Subcutaneous abdominal adipose tissue (tissue), 5 donors: ENCODE results near the gene MLST8.

Experiments
- H3K27ac ChIP-seq: one replicate; pipeline ENCODE4 v1.7.0; 2013; ENCODE audit warnings: low read depth, mild to moderate bottlenecking, inconsistent platforms, low read length, moderate library complexity
- H3K27me3 ChIP-seq, 5 donors: one replicate each; pipeline ENCODE4 v1.7.0; 2013; ENCODE audit warnings: low read length in 5 of 5, inconsistent platforms in 1 of 5; ENCODE audit not compliant: control insufficient read depth in 5 of 5, insufficient read depth in 4 of 5
- H3K36me3 ChIP-seq, 5 donors: one replicate each; pipeline ENCODE4 v1.7.0; 2013; ENCODE audit warnings: low read length in 5 of 5; ENCODE audit not compliant: control insufficient read depth in 5 of 5, insufficient read depth in 5 of 5
- H3K4me1 ChIP-seq, 5 donors: one replicate each; pipeline ENCODE4 v1.7.0; 2013; ENCODE audit warnings: low read length in 5 of 5, mild to moderate bottlenecking in 3 of 5, moderate library complexity in 1 of 5; ENCODE audit not compliant: control insufficient read depth in 5 of 5, insufficient read depth in 5 of 5
- H3K4me3 ChIP-seq, 5 donors: one replicate each; pipeline ENCODE4 v1.7.0; 2013; ENCODE audit warnings: low read length in 5 of 5, low read depth in 1 of 5
- H3K9ac ChIP-seq, 5 donors: one replicate each; pipeline ENCODE4 v1.7.0; 2013; ENCODE audit warnings: low read length in 5 of 5, mild to moderate bottlenecking in 4 of 5, moderate library complexity in 3 of 5
- H3K9me3 ChIP-seq, 5 donors: one replicate each; pipeline ENCODE4 v1.7.0; 2013; ENCODE audit warnings: low read length in 5 of 5; ENCODE audit not compliant: control insufficient read depth in 5 of 5
- donor health status: healthy.
- donor health status: healthy.
- donor health status: healthy.
- donor health status: healthy.
- donor health status: healthy.

The MLST8 gene

GRCh38 chr16:2205104-2205966 is at the start of gene MLST8:
Gene MLST8, plus strand, starts transcription at chr16:2205454. Its CDS starts 632 bp downstream, at chr16:2206086.
- peak within 1 kb of the TSS; percentile 84 for H3K27ac ChIP-seq
- peak within 1 kb of the TSS in 4 of 5 donors; percentile 88 to 95 (median 94) for H3K9ac ChIP-seq
- H3K4me3 ChIP-seq, result peak within 1 kb of the TSS; percentile 66 to 98 (median 91)
- peaks cover 0 to 37% (median 31%) of the 10 kb centered on the region in 5 donors for H3K36me3 ChIP-seq
- H3K27me3 ChIP-seq, result no peaks in the 10 kb centered on the region
- no peaks in the 10 kb centered on the region for H3K9me3 ChIP-seq
- peaks cover 6 to 22% (median 21%) of the 10 kb centered on the region in 5 donors for H3K4me1 ChIP-seq

GRCh38 chr16:2155977-2156848 is 49.0 kb upstream of the MLST8 start:
- peak overlapping the region; percentile 75 to 86 (median 81) for H3K4me3 ChIP-seq
- H3K36me3 ChIP-seq, result peaks cover 0 to 10% (median 5%) of the 10 kb centered on the region in 5 donors
- peak overlapping the region; percentile 46 for H3K27ac ChIP-seq
- peaks cover 10 to 91% (median 82%) of the 10 kb centered on the region in 5 donors for H3K4me1 ChIP-seq
- no peaks in the 10 kb centered on the region for H3K9me3 ChIP-seq
- no peaks in the 10 kb centered on the region for H3K27me3 ChIP-seq
- peak overlapping the region in 4 of 5 donors; percentile 75 to 89 (median 82) for H3K9ac ChIP-seq

GRCh38 chr16:2156849-2157224 is 48.4 kb upstream of the MLST8 start:
- peak overlapping the region in 3 of 5 donors; percentile 17 to 84 (median 51) for H3K9ac ChIP-seq
- peaks cover 8 to 91% (median 83%) of the 10 kb centered on the region in 5 donors for H3K4me1 ChIP-seq
- H3K4me3 ChIP-seq, result peak overlapping the region; percentile 75 to 86 (median 81)
- no peaks in the 10 kb centered on the region for H3K27me3 ChIP-seq
- no peaks in the 10 kb centered on the region for H3K9me3 ChIP-seq
- peaks cover 0 to 4% (median under 1%) of the 10 kb centered on the region in 5 donors for H3K36me3 ChIP-seq
- H3K27ac ChIP-seq, result no peak overlapping the region

- no peak overlapping the region for H3K27ac ChIP-seq
- no peak overlapping the region for H3K4me3 ChIP-seq
- H3K36me3 ChIP-seq, result no peaks in the 10 kb centered on the region
- peak overlapping the region in 3 of 5 donors; percentile 31 to 48 (median 41) for H3K9ac ChIP-seq
- H3K9me3 ChIP-seq, result no peaks in the 10 kb centered on the region
- H3K27me3 ChIP-seq, result no peaks in the 10 kb centered on the region
- H3K4me1 ChIP-seq, result peaks cover 8 to 85% (median 77%) of the 10 kb centered on the region in 5 donors
Measured at GRCh38 chr16:2157480-2158261, 47.6 kb upstream of the MLST8 start.

GRCh38 chr16:2158262-2158638 is 47.0 kb upstream of the MLST8 start:
- peak overlapping the region; percentile 37 for H3K27ac ChIP-seq
- H3K4me1 ChIP-seq, result peaks cover 8 to 79% (median 71%) of the 10 kb centered on the region in 5 donors
- no peaks in the 10 kb centered on the region for H3K27me3 ChIP-seq
- no peak overlapping the region for H3K4me3 ChIP-seq
- no peaks in the 10 kb centered on the region for H3K9me3 ChIP-seq
- peak overlapping the region in 1 of 5 donors; percentile 31 for H3K9ac ChIP-seq
- H3K36me3 ChIP-seq, result no peaks in the 10 kb centered on the region

GRCh38 chr16:2159175-2159838 is 45.9 kb upstream of the MLST8 start:
- Histone ChIP-seq H3K4me1 (peaks cover 3 to 68% (median 61%) of the 10 kb centered on the region in 5 donors), H3K27me3 (no peaks in the 10 kb centered on the region), H3K36me3 (peaks cover 0 to 2% (median 0%) of the 10 kb centered on the region in 5 donors), H3K9me3 (no peaks in the 10 kb centered on the region), H3K4me3 (peak overlapping the region in 4 of 5 donors; percentile 18 to 40 (median 36)), H3K27ac (peak overlapping the region; percentile 37), H3K9ac (peak overlapping the region in 4 of 5 donors; percentile 15 to 62 (median 32))

GRCh38 chr16:2160915-2161551 is 44.2 kb upstream of the MLST8 start:
- H3K27me3 ChIP-seq, result no peaks in the 10 kb centered on the region
- H3K27ac ChIP-seq, result no peak overlapping the region
- peaks cover 0 to 8% (median 6%) of the 10 kb centered on the region in 5 donors for H3K36me3 ChIP-seq
- no peaks in the 10 kb centered on the region for H3K9me3 ChIP-seq
- H3K4me3 ChIP-seq, result peak overlapping the region in 1 of 5 donors; percentile 29
- peak overlapping the region in 1 of 5 donors; percentile 42 for H3K9ac ChIP-seq
- peaks cover 3 to 58% (median 52%) of the 10 kb centered on the region in 5 donors for H3K4me1 ChIP-seq

GRCh38 chr16:2161911-2162310 is 43.3 kb upstream of the MLST8 start:
- Histone ChIP-seq H3K9me3 (no peaks in the 10 kb centered on the region), H3K4me1 (peaks cover 3 to 49% (median 43%) of the 10 kb centered on the region in 5 donors), H3K27me3 (no peaks in the 10 kb centered on the region), H3K36me3 (peaks cover 0 to 16% (median 12%) of the 10 kb centered on the region in 5 donors), H3K9ac (no peak overlapping the region), H3K27ac (no peak overlapping the region), H3K4me3 (no peak overlapping the region)
